Testis (tissue), 2 donors: ENCODE measurements around the gene CSTF2.
"Not testable (repeated sequence)": the region's sequence is repeated elsewhere in the genome, so short reads cannot be mapped to it uniquely, and the experiment has no call there.

Experiments
- CTCF ChIP-seq, 3 experiments: fragments of 450-650 bp in 2 of 3; fragments of 200-600 bp in 1 of 3; sonication (generic) in 1 of 3; IDR thresholded peaks; one replicate each; pipeline ENCODE4 v1.5.1; 2016 to 2019; ENCODE audit warnings: antibody characterized with exemption in 3 of 3, mild to moderate bottlenecking in 2 of 3, moderate library complexity in 1 of 3
- POLR2A ChIP-seq: fragments of 450-650 bp; IDR thresholded peaks from one replicate; pipeline ENCODE4 v1.6.1; 2017; ENCODE audit warnings: antibody characterized with exemption, mild to moderate bottlenecking, moderate library complexity

DNA sequence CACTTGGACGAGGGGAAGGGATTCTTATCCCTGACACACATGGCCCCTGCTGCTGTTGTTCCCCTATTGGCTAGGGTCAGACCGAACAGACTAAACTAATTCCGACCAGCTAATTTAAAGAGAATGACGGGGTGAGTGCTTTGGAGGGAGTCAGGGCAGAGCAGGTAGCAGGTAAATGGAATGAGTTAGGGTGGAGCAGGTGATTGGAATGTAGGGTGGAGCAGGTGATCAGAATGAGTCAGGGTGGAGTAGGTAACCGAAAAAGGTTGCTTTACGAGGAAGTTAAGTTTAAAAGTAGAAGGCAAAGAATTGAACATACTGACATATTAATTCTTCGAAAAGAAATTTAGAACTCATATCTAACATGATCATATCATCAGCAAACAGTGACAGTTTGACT lies 11.9 kb upstream of the CSTF2 start:
- not testable (repeated sequence) for TF ChIP-seq CTCF (IDR thresholded peaks at IDR 0.05); POLR2A
